Cerebellar nuclear complex (tissue), 1 donor: ENCODE results near the gene SMYD2.

Experiments
- DNase-seq, 2 experiments: peaks; one replicate each; lab custom pipeline; 2025; lab: John Stamatoyannopoulos, UW

SMYD2 gene

GRCh38 chr1:214303141-214303930, 22.4 kb downstream of the SMYD2 start:
- DNase-seq, result no peak

- DNase-seq, result no peak
Observed at GRCh38 chr1:214305164-214305751, 24.3 kb downstream of the SMYD2 start.

- no peak for DNase-seq
Observed at GRCh38 chr1:214306269-214306668, 25.3 kb downstream of the SMYD2 start.

GRCh38 chr1:214310010-214310409, 29.1 kb downstream of the SMYD2 start:
- no peak for DNase-seq

- no peak for DNase-seq
Observed at GRCh38 chr1:214310777-214311690, 30.1 kb downstream of the SMYD2 start.

GRCh38 chr1:214312530-214313051, 31.6 kb downstream of the SMYD2 start:
- no peak for DNase-seq

GRCh38 chr1:214314178-214314843, 33.4 kb downstream of the SMYD2 start:
- DNase-seq, result no peak

- DNase-seq, result no peak
Observed at GRCh38 chr1:214316593-214316992, 35.6 kb downstream of the SMYD2 start.

- no peak for DNase-seq
Observed at GRCh38 chr1:214317300-214317699, 36.3 kb downstream of the SMYD2 start.

GRCh38 chr1:214317734-214318133, 36.8 kb downstream of the SMYD2 start:
- no peak for DNase-seq

- no peak for DNase-seq
Observed at GRCh38 chr1:214318356-214318755, 37.4 kb downstream of the SMYD2 start.

GRCh38 chr1:214318956-214319736, 38.2 kb downstream of the SMYD2 start:
- DNase-seq, result no peak

- DNase-seq, result no peak
Observed at GRCh38 chr1:214319938-214320337, 39.0 kb downstream of the SMYD2 start.

- DNase-seq, result no peak
Observed at GRCh38 chr1:214321705-214322453, 40.9 kb downstream of the SMYD2 start.

- DNase-seq, result no peak
Observed at GRCh38 chr1:214324896-214325800, 44.2 kb downstream of the SMYD2 start.

- no peak for DNase-seq
Observed at GRCh38 chr1:214326406-214326805, 45.4 kb downstream of the SMYD2 start.

GRCh38 chr1:214327514-214327913, 46.6 kb downstream of the SMYD2 start:
- no peak for DNase-seq

GRCh38 chr1:214328770-214329469, 48.0 kb downstream of the SMYD2 start:
- peak; percentile 13 to 66 for DNase-seq
